OCI-LY1 (cell line): ENCODE data around the gene PLXNA2.

Experiments used
- CTCF ChIP-seq: fragments of 200-600 bp; sonication (generic), shearing (Covaris generic); IDR thresholded peaks from 2 replicates; pipeline ENCODE4 v1.5.1; 2017; ENCODE audit warnings: mild to moderate bottlenecking, antibody characterized with exemption, low read length, moderate library complexity, mixed read lengths
- EZH2 ChIP-seq: fragments of 200-600 bp; sonication (generic), shearing (Covaris generic); IDR thresholded peaks from 2 replicates; pipeline ENCODE4 v1.8.0; 2017; ENCODE audit warnings: borderline replicate concordance, mixed run types, mild to moderate bottlenecking, antibody characterized with exemption, low read length, moderate library complexity, mixed read lengths

- TF ChIP-seq CTCF (no peak), EZH2 (no peak)
These were observed 270.2 kb downstream of the PLXNA2 start for GRCh38 chr1:207973898-207974568.
